ENCODE results near the gene SHC1.

DNA sequence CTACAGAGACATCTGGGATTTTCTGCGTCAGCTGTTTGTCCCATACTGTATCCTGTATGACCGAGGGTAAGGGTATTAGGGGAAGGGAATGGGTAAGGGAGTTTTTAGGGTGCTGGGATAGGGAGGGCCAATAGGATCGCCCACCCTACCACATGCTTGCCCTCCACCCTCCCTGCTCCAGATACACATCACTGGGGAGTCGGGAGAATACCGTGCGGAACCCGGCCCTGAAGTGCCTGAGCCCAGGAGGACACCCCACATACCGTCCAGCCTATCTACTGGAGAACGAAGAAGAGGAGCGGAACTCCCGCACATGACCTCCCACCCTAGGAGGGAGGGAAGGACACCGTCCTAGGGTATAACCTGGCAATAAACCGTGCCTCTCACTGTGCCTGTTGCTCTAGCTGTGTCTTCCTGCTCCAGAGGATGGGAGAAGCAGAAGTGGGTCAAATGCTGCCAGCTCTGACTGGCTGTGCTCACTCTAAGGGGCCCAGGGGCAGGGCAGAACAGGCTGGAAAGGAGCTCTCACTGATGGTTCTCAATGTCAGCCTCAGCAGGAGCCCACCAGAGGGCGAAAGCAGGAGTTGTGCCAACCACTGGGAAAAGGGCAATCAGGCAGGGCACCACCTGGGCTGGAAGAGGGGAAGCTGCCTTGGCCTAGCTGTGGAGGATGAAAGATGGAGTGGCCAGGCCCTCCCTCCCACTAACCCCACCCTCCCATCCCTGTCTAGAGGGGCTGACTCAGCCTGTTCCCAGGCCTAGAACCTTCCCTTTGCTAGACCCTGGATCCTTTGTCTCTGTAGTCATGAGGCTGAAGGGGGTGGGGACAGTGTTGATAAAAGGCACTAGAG, 22.4 kb upstream of the SHC1 start:
- TF ChIP-seq, protein P1, sequence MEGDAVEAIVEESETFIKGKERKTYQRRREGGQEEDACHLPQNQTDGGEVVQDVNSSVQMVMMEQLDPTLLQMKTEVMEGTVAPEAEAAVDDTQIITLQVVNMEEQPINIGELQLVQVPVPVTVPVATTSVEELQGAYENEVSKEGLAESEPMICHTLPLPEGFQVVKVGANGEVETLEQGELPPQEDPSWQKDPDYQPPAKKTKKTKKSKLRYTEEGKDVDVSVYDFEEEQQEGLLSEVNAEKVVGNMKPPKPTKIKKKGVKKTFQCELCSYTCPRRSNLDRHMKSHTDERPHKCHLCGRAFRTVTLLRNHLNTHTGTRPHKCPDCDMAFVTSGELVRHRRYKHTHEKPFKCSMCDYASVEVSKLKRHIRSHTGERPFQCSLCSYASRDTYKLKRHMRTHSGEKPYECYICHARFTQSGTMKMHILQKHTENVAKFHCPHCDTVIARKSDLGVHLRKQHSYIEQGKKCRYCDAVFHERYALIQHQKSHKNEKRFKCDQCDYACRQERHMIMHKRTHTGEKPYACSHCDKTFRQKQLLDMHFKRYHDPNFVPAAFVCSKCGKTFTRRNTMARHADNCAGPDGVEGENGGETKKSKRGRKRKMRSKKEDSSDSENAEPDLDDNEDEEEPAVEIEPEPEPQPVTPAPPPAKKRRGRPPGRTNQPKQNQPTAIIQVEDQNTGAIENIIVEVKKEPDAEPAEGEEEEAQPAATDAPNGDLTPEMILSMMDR (conservative IDR thresholded peaks at IDR 0.05; ENCODE audit: low read depth, low read length), result peak; percentile 47
- no peak for TF ChIP-seq EZH2phosphoT487 (IDR thresholded peaks at IDR 0.05; ENCODE audit: borderline replicate concordance, low read length)
- TF ChIP-seq EZH2 (IDR thresholded peaks at IDR 0.05; ENCODE audit: low read length, unreplicated experiment), result no peak
